ENCODE measurements around the gene DHDDS.
A peak's percentile ranks its signal among the peaks of the same experiment; 100 is the strongest.
"Not testable (repeated sequence)": the region's sequence is repeated elsewhere in the genome, so short reads cannot be mapped to it uniquely, and the experiment has no call there.

Gene DHDDS

GRCh38 chr1:26431979-26432695, at the start of gene DHDDS:
Gene DHDDS, plus strand, starts transcription at chr1:26432321. Its CDS starts 625 bp downstream, at chr1:26432946.
- peak; percentile 99 for DNase-seq (ENCODE audit: low spot score)

GRCh38 chr1:26384076-26384475, 48.0 kb upstream of the DHDDS start:
- no peak for DNase-seq (ENCODE audit: low spot score)

- DNase-seq (ENCODE audit: low spot score), result not testable (repeated sequence)
Observed at GRCh38 chr1:26385063-26385462, 47.1 kb upstream of the DHDDS start.

GRCh38 chr1:26387447-26387846, 44.7 kb upstream of the DHDDS start:
- DNase-seq (ENCODE audit: low spot score), result no peak

GRCh38 chr1:26388791-26389445, 43.2 kb upstream of the DHDDS start:
- DNase-seq (ENCODE audit: low spot score), result no peak

GRCh38 chr1:26389604-26390247, 42.4 kb upstream of the DHDDS start:
- no peak for DNase-seq (ENCODE audit: low spot score)

GRCh38 chr1:26391450-26391849, 40.7 kb upstream of the DHDDS start:
- peak; percentile 57 for DNase-seq (ENCODE audit: low spot score)

GRCh38 chr1:26395754-26396153, 36.4 kb upstream of the DHDDS start:
- no peak for DNase-seq (ENCODE audit: low spot score)

- no peak for DNase-seq (ENCODE audit: low spot score)
Observed at GRCh38 chr1:26399034-26399433, 33.1 kb upstream of the DHDDS start.

GRCh38 chr1:26401891-26402290, 30.2 kb upstream of the DHDDS start:
- DNase-seq (ENCODE audit: low spot score), result no peak

- no peak for DNase-seq (ENCODE audit: low spot score)
Observed at GRCh38 chr1:26403656-26404055, 28.5 kb upstream of the DHDDS start.

GRCh38 chr1:26404641-26405040, 27.5 kb upstream of the DHDDS start:
- no peak for DNase-seq (ENCODE audit: low spot score)

- no peak for DNase-seq (ENCODE audit: low spot score)
Observed at GRCh38 chr1:26405281-26405915, 26.7 kb upstream of the DHDDS start.

- DNase-seq (ENCODE audit: low spot score), result peak; percentile 59
Observed at GRCh38 chr1:26408604-26409003, 23.5 kb upstream of the DHDDS start.

GRCh38 chr1:26409191-26409807, 22.8 kb upstream of the DHDDS start:
- no peak for DNase-seq (ENCODE audit: low spot score)

GRCh38 chr1:26410706-26411623, 21.2 kb upstream of the DHDDS start, which contains the start of gene LIN28A:
Gene LIN28A, plus strand, starts transcription at chr1:26410817. Its CDS starts 75 bp downstream, at chr1:26410892.
- no peak for DNase-seq (ENCODE audit: low spot score)

- no peak for DNase-seq (ENCODE audit: low spot score)
Observed at GRCh38 chr1:26411624-26412074, 20.5 kb upstream of the DHDDS start.

- no peak for DNase-seq (ENCODE audit: low spot score)
Observed at GRCh38 chr1:26412180-26412840, 19.8 kb upstream of the DHDDS start.

GRCh38 chr1:26413031-26413430, 19.1 kb upstream of the DHDDS start:
- no peak for DNase-seq (ENCODE audit: low spot score)

- DNase-seq (ENCODE audit: low spot score), result peak; percentile 87
Observed at GRCh38 chr1:26417111-26417759, 14.9 kb upstream of the DHDDS start.

All from NAMALWA (cell line).